ENCODE measurements around the gene C9orf43.
"Not testable (repeated sequence)": the region's sequence is repeated elsewhere in the genome, so short reads cannot be mapped to it uniquely, and the experiment has no call there.

Gene C9orf43

GRCh38 chr9:113381909-113382411 is 28.6 kb upstream of the C9orf43 start:
- DNase-seq = no peak

- DNase-seq = no peak
Measured at GRCh38 chr9:113386571-113387393, 23.8 kb upstream of the C9orf43 start.

- no peak for DNase-seq
Measured at GRCh38 chr9:113387560-113388230, 22.9 kb upstream of the C9orf43 start.

GRCh38 chr9:113388833-113389232 is 21.7 kb upstream of the C9orf43 start:
- no peak for DNase-seq

GRCh38 chr9:113389451-113389850 is 21.1 kb upstream of the C9orf43 start:
- no peak for DNase-seq

- no peak for DNase-seq
Measured at GRCh38 chr9:113390192-113390960, 20.2 kb upstream of the C9orf43 start.

GRCh38 chr9:113391917-113392316 is 18.6 kb upstream of the C9orf43 start:
- DNase-seq = no peak

GRCh38 chr9:113393281-113393680 is 17.3 kb upstream of the C9orf43 start:
- no peak for DNase-seq

GRCh38 chr9:113395000-113395861 is 15.3 kb upstream of the C9orf43 start:
- no peak for DNase-seq

GRCh38 chr9:113397203-113397631 is 13.3 kb upstream of the C9orf43 start:
- no peak for DNase-seq

- DNase-seq = no peak
Measured at GRCh38 chr9:113398796-113399195, 11.8 kb upstream of the C9orf43 start.

GRCh38 chr9:113399646-113400200 is 10.8 kb upstream of the C9orf43 start:
- no peak for DNase-seq

- DNase-seq = peak; percentile 99
Measured at GRCh38 chr9:113401027-113401792, 9.3 kb upstream of the C9orf43 start, which contains the start of gene ALAD. ALAD (minus strand) TSS chr9:113401284; CDS start chr9:113393559, 7,725 bp downstream.

GRCh38 chr9:113403646-113404045 is 6.9 kb upstream of the C9orf43 start:
- no peak for DNase-seq

- not testable (repeated sequence) for DNase-seq
Measured at GRCh38 chr9:113406353-113406752, 4.2 kb upstream of the C9orf43 start.

GRCh38 chr9:113406873-113407511 is 3.6 kb upstream of the C9orf43 start:
- DNase-seq = peak; percentile 34 to 45

GRCh38 chr9:113409481-113409880 is 1.1 kb upstream of the C9orf43 start:
- no peak for DNase-seq

- DNase-seq = no peak
Measured at GRCh38 chr9:113409883-113410206, 702 bp upstream of the C9orf43 start.

- no peak for DNase-seq
Measured at GRCh38 chr9:113416149-113416721, 5.7 kb downstream of the C9orf43 start.

GRCh38 chr9:113417370-113417769 is 6.8 kb downstream of the C9orf43 start:
- DNase-seq = no peak

All from stimulated activated CD4-positive, alpha-beta T cell treated with anti-CD3 and anti-CD28 coated beads, Interleukin-2, amount 100 ng/mL, for 48 hours (primary cell).